NT2/D1 (cell line): ENCODE data around the gene HMGB4.

Experiments used
- DNase-seq: peaks from one replicate; pipeline ENCODE4 v3.0.0-alpha.2; 2011; ENCODE audit warnings: low read depth, low spot score
- H3K27me3 ChIP-seq: 2 replicates; pipeline ENCODE4 v1.6.0; 2011; ENCODE audit warnings: mild to moderate bottlenecking; ENCODE audit not compliant: insufficient read length, insufficient read depth
- H3K36me3 ChIP-seq: 2 replicates; pipeline ENCODE4 v1.6.1; 2011; ENCODE audit warnings: mild to moderate bottlenecking, low read length, mixed read lengths; ENCODE audit not compliant: insufficient read depth, insufficient read length
- H3K4me1 ChIP-seq: 2 replicates; pipeline ENCODE4 v1.5.1; 2011; ENCODE audit not compliant: insufficient read depth, insufficient read length
- H3K4me3 ChIP-seq: 2 replicates; pipeline ENCODE4 v1.5.1; 2011; ENCODE audit warnings: low read depth; ENCODE audit not compliant: insufficient read length
- H3K9ac ChIP-seq: 2 replicates; pipeline ENCODE4 v1.6.0; 2011; ENCODE audit warnings: low read depth; ENCODE audit not compliant: insufficient read length
- H3K9me3 ChIP-seq: 2 replicates; pipeline ENCODE4 v1.5.1; 2011; ENCODE audit warnings: mild to moderate bottlenecking, low read length; ENCODE audit not compliant: insufficient read depth
- SUZ12 ChIP-seq: IDR thresholded peaks from 2 replicates; pipeline ENCODE4 v1.6.1; 2011; ENCODE audit not compliant: insufficient read length, insufficient read depth; ENCODE audit errors: extremely low read depth
- YY1 ChIP-seq: IDR thresholded peaks from 2 replicates; pipeline ENCODE4 v1.6.1; 2011; ENCODE audit not compliant: insufficient read length, insufficient read depth
- ZNF274 ChIP-seq: IDR thresholded peaks from 2 replicates; pipeline ENCODE4 v1.6.1; 2011; ENCODE audit warnings: mild to moderate bottlenecking, low read depth, low read length

Gene HMGB4

DNA sequence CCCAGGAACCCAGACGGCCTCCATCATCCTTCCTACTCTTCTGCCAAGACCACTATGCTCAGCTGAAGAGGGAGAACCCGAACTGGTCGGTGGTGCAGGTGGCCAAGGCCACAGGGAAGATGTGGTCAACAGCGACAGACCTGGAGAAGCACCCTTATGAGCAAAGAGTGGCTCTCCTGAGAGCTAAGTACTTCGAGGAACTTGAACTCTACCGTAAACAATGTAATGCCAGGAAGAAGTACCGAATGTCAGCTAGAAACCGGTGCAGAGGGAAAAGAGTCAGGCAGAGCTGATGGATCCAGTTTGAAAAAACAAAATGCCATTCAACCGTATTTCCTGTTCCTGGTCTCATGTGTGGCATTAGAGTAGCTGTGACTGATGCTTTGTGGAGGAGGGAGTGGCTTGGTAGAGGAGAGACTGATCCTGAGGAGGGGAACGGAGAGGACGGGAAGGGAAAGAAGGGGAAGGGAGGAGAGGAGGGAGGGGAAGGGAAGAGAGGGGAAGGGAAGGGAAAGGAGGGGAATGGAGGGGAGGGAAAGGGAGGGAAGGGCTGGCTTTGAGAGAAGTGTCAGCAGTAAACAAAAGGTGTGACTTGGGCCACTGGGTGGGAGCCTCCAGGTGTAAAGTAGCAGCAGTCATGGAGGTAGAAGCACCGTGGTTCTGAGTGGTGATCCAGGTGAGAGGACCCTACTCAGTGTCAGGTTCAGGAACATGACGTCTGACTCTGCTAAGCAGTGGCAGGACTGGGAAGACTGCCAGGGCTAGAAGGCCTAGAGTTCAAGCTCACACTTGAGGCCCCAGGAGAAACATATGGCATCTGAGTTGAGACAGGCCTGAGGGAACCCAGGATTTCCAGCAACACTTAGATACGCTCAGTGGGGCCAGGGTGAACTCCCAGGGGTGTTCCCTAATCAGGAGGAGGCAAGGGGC is 846 bp downstream of the HMGB4 start:
- no peaks in the 10 kb centered on the region for H3K27me3 ChIP-seq
- H3K4me1 ChIP-seq = no peaks in the 10 kb centered on the region
- no peak overlapping the region for H3K9ac ChIP-seq
- TF ChIP-seq SUZ12 = no peak
- TF ChIP-seq ZNF274 = no peak
- TF ChIP-seq YY1 = no peak
- DNase-seq = no peak
- H3K4me3 ChIP-seq = no peak overlapping the region
- no peaks in the 10 kb centered on the region for H3K36me3 ChIP-seq
- peaks cover 7% of the 10 kb centered on the region; the same call in 1 of the 2 replicates for H3K9me3 ChIP-seq

DNA sequence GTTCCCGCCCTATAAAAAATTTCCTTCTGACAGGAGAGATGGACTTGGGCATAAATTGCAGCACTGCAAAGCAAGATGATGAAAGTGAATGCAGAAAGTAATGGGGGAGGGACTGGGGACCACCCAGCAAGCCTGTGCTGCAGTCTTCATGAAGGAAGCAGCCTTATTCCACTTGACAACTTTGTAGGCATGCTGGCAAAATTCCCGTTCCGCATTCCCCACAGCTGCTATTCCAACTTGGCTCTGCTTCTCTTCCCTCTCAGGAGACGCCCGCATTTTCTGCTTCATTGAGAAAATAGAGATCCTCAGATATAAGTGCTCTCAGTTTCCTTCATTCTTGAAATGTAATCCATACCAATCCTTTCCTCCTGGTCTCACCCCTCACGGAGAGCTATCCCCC is 2.4 kb downstream of the HMGB4 start:
- TF ChIP-seq ZNF274 = no peak
- TF ChIP-seq SUZ12 = no peak
- no peak for TF ChIP-seq YY1

GRCh38 chr1:33867684-33868083 is 3.8 kb downstream of the HMGB4 start:
- H3K4me1 ChIP-seq = no peaks in the 10 kb centered on the region
- peaks cover 10% of the 10 kb centered on the region; the same call in 1 of the 2 replicates for H3K9me3 ChIP-seq
- peak; percentile 46 for DNase-seq
- TF ChIP-seq YY1 (no peak), SUZ12 (no peak), ZNF274 (no peak)
- H3K4me3 ChIP-seq = no peak overlapping the region
- no peaks in the 10 kb centered on the region for H3K36me3 ChIP-seq
- no peaks in the 10 kb centered on the region for H3K27me3 ChIP-seq
- H3K9ac ChIP-seq = no peak overlapping the region

More for the DNA sequence above, 2.4 kb downstream of the HMGB4 start:
- H3K27me3 ChIP-seq = no peaks in the 10 kb centered on the region
- no peaks in the 10 kb centered on the region for H3K4me1 ChIP-seq
- peaks cover 7% of the 10 kb centered on the region; the same call in 1 of the 2 replicates for H3K9me3 ChIP-seq
- no peaks in the 10 kb centered on the region for H3K36me3 ChIP-seq
- no peak for DNase-seq
- H3K4me3 ChIP-seq = no peak overlapping the region
- H3K9ac ChIP-seq = no peak overlapping the region

DNA sequence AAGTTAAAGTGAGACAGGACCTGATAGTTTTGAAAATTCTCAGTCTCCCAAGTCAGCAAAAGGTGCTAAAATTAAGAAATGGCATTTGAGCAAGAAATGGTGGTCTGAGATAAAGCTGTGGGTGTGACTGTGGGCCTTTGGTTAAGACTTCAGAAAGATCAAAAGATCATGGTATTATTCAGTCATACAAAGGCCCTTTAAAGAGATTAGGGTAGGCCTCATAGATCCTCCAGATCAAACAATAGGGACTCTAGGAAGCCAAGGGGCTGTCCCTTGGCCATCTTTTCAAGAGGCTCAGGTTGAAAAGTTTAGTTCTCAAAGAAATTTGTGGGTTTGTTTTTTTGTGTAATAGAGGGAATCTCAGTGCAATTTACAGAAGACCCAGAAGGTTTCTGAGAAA is 8.4 kb downstream of the HMGB4 start:
- H3K9ac ChIP-seq = no peak overlapping the region

DNA sequence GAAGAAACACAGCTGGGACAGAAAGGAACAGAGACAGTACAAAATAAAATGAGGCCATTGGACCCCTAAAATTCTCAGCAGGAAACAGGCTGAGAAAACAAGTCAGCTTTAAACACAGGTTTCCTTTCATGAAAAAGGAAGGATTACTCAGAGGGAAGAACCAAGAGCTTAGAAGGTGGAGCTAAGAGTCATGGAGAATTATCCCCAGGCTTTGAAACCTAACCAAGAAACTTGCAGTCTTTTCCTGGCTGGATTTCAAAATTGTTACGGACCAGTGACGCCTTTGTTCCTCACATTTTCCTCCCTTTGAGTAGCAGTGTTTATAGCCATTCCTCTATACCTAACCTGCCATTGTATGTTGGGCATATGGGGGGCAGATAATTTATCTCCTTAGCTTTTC is 8.8 kb downstream of the HMGB4 start:
- no peak overlapping the region for H3K4me3 ChIP-seq
- TF ChIP-seq SUZ12 (no peak), ZNF274 (no peak), YY1 (no peak)
- H3K9me3 ChIP-seq = peaks cover 15% of the 10 kb centered on the region; the same call in 1 of the 2 replicates
- H3K27me3 ChIP-seq = no peaks in the 10 kb centered on the region
- H3K4me1 ChIP-seq = no peaks in the 10 kb centered on the region
- DNase-seq = no peak
- H3K36me3 ChIP-seq = no peaks in the 10 kb centered on the region
- no peak overlapping the region for H3K9ac ChIP-seq

More for the DNA sequence above, 8.4 kb downstream of the HMGB4 start:
- Histone ChIP-seq H3K4me1 (no peaks in the 10 kb centered on the region), H3K27me3 (no peaks in the 10 kb centered on the region), H3K4me3 (no peak overlapping the region), H3K9me3 (peaks cover 17% of the 10 kb centered on the region; the same call in 1 of the 2 replicates), H3K36me3 (no peaks in the 10 kb centered on the region)
- TF ChIP-seq YY1 (no peak), ZNF274 (no peak), SUZ12 (no peak)
- DNase-seq = no peak

GRCh38 chr1:33874636-33875035 is 10.8 kb downstream of the HMGB4 start:
- no peak for TF ChIP-seq ZNF274
- TF ChIP-seq SUZ12 = no peak
- no peak for TF ChIP-seq YY1
- Histone ChIP-seq H3K27me3 (no peaks in the 10 kb centered on the region), H3K9me3 (peaks cover 15% of the 10 kb centered on the region; the same call in 1 of the 2 replicates), H3K9ac (no peak overlapping the region), H3K36me3 (no peaks in the 10 kb centered on the region), H3K4me1 (no peaks in the 10 kb centered on the region), H3K4me3 (no peak overlapping the region)
- no peak for DNase-seq

GRCh38 chr1:33875862-33876261 is 12.0 kb downstream of the HMGB4 start:
- Histone ChIP-seq H3K4me3 (no peak overlapping the region), H3K9ac (no peak overlapping the region), H3K9me3 (peaks cover 15% of the 10 kb centered on the region; the same call in 1 of the 2 replicates), H3K36me3 (no peaks in the 10 kb centered on the region), H3K4me1 (no peaks in the 10 kb centered on the region), H3K27me3 (no peaks in the 10 kb centered on the region)
- TF ChIP-seq ZNF274 = no peak
- no peak for DNase-seq
